Muscle of leg (tissue), 11 donors: ENCODE results near the gene ARIH2. TPM values are rescaled to one million over a fixed set of nuclear protein-coding genes. Genes with fewer than 3 reads are reported as not detected.

Experiments used
- DNase-seq: peaks from one replicate; pipeline ENCODE4 v3.0.0; 2013
- H3K27ac ChIP-seq: one replicate; pipeline ENCODE4 v1.5.1; 2013; ENCODE audit warnings: mild to moderate bottlenecking, low read length, control low read depth
- H3K27me3 ChIP-seq: one replicate; pipeline ENCODE4 v1.6.1; 2013; ENCODE audit warnings: low read length; ENCODE audit not compliant: control insufficient read depth, insufficient read depth
- H3K36me3 ChIP-seq: one replicate; pipeline ENCODE4 v1.6.1; 2013; ENCODE audit warnings: low read length; ENCODE audit not compliant: control insufficient read depth, insufficient read depth
- H3K4me1 ChIP-seq: one replicate; pipeline ENCODE4 v1.6.1; 2013; ENCODE audit warnings: low read length; ENCODE audit not compliant: control insufficient read depth, insufficient read depth
- H3K4me3 ChIP-seq: one replicate; pipeline ENCODE4 v1.5.1; 2013; ENCODE audit warnings: low read length, control low read depth
- H3K9me3 ChIP-seq: replicated peaks from 2 replicates; pipeline ENCODE4 v1.6.1; 2013; ENCODE audit warnings: low read depth, low read length; ENCODE audit not compliant: control insufficient read depth
- WGBS: methylation state at CpG from one replicate; pipeline ENCODE4 v1.1.5; 2013; ENCODE audit warnings: missing lambda C conversion rate; ENCODE audit not compliant: insufficient coverage; 5-methylcytosine and 5-hydroxymethylcytosine counted together
- polyA plus RNA-seq, 8 donors: library from polyadenylated mRNA; unstranded; fragments of 120-200 nt; gene quantifications; one replicate each; pipeline versions ENCODE4 v1.2.1 to v1.2.3, GENCODE V29; 2013; ENCODE audit warnings: inconsistent platforms in 1 of 8, low replicate concordance in 1 of 8; ENCODE audit not compliant: insufficient read length in 8 of 8, insufficient read depth in 1 of 8
- total RNA-seq: library from RNA; stranded (reverse); fragments of 120-200 nt; gene quantifications from one replicate; pipeline ENCODE4 v1.2.4, GENCODE V29; 2013

Gene ARIH2
- total and polyA plus RNA-seq, 9 donors = 45.6 to 61.5 (median 51.8) TPM

GRCh38 chr3:48949376-48949717 is 30.7 kb downstream of the ARIH2 start:
- WGBS = no CpG with 5 or more reads among the region's 2 CpGs
- DNase-seq = no peak
- H3K9me3 ChIP-seq = no peaks in the 10 kb centered on the region
- H3K36me3 ChIP-seq = peaks cover 18% of the 10 kb centered on the region
- no peak overlapping the region for H3K27ac ChIP-seq
- H3K27me3 ChIP-seq = no peaks in the 10 kb centered on the region
- no peak overlapping the region for H3K4me3 ChIP-seq
- H3K4me1 ChIP-seq = no peaks in the 10 kb centered on the region

- no peak for DNase-seq
- Histone ChIP-seq H3K36me3 (peaks cover 13% of the 10 kb centered on the region), H3K27me3 (no peaks in the 10 kb centered on the region), H3K27ac (no peak overlapping the region), H3K9me3 (no peaks in the 10 kb centered on the region), H3K4me1 (no peaks in the 10 kb centered on the region), H3K4me3 (no peak overlapping the region)
- WGBS = no CpG with 5 or more reads among the region's 1 CpG
Observed at GRCh38 chr3:48950051-48950450, 31.4 kb downstream of the ARIH2 start.

GRCh38 chr3:48951764-48952163 is 33.1 kb downstream of the ARIH2 start:
- DNase-seq = no peak
- H3K27ac ChIP-seq = no peak overlapping the region
- H3K27me3 ChIP-seq = no peaks in the 10 kb centered on the region
- no peaks in the 10 kb centered on the region for H3K9me3 ChIP-seq
- H3K36me3 ChIP-seq = peaks cover 17% of the 10 kb centered on the region
- H3K4me1 ChIP-seq = no peaks in the 10 kb centered on the region
- H3K4me3 ChIP-seq = no peak overlapping the region
- no CpG with 5 or more reads among the region's 4 CpGs for WGBS

GRCh38 chr3:48952510-48953118 is 34.0 kb downstream of the ARIH2 start:
- WGBS = 0% methylated on average over 1 of the region's 8 CpGs
- H3K9me3 ChIP-seq = no peaks in the 10 kb centered on the region
- no peaks in the 10 kb centered on the region for H3K4me1 ChIP-seq
- DNase-seq = no peak
- peaks cover 20% of the 10 kb centered on the region for H3K36me3 ChIP-seq
- H3K4me3 ChIP-seq = no peak overlapping the region
- H3K27ac ChIP-seq = no peak overlapping the region
- H3K27me3 ChIP-seq = no peaks in the 10 kb centered on the region

- H3K9me3 ChIP-seq = no peaks in the 10 kb centered on the region
- no peak overlapping the region for H3K27ac ChIP-seq
- no peaks in the 10 kb centered on the region for H3K27me3 ChIP-seq
- H3K4me3 ChIP-seq = no peak overlapping the region
- no peaks in the 10 kb centered on the region for H3K4me1 ChIP-seq
- 89% methylated on average over 1 of the region's 2 CpGs for WGBS
- H3K36me3 ChIP-seq = peaks cover 29% of the 10 kb centered on the region
- DNase-seq = no peak
Observed at GRCh38 chr3:48957006-48957705, 38.5 kb downstream of the ARIH2 start.

- Histone ChIP-seq H3K27me3 (no peaks in the 10 kb centered on the region), H3K4me3 (no peak overlapping the region), H3K9me3 (no peaks in the 10 kb centered on the region), H3K27ac (no peak overlapping the region), H3K36me3 (peaks cover 28% of the 10 kb centered on the region), H3K4me1 (no peaks in the 10 kb centered on the region)
- WGBS = 20% methylated on average over 1 of the region's 4 CpGs
- peak; percentile 23 for DNase-seq
Observed at GRCh38 chr3:48960841-48961413, 42.3 kb downstream of the ARIH2 start.

GRCh38 chr3:48962340-48962739 is 43.7 kb downstream of the ARIH2 start:
- WGBS = no CpG with 5 or more reads among the region's 2 CpGs
- Histone ChIP-seq H3K4me1 (no peaks in the 10 kb centered on the region), H3K9me3 (no peaks in the 10 kb centered on the region), H3K27ac (no peak overlapping the region), H3K4me3 (no peak overlapping the region), H3K36me3 (peaks cover 35% of the 10 kb centered on the region), H3K27me3 (no peaks in the 10 kb centered on the region)
- DNase-seq = no peak

GRCh38 chr3:48962939-48963338 is 44.3 kb downstream of the ARIH2 start:
- H3K4me1 ChIP-seq = no peaks in the 10 kb centered on the region
- no peaks in the 10 kb centered on the region for H3K27me3 ChIP-seq
- no peak overlapping the region for H3K27ac ChIP-seq
- peaks cover 32% of the 10 kb centered on the region for H3K36me3 ChIP-seq
- no peak for DNase-seq
- no peaks in the 10 kb centered on the region for H3K9me3 ChIP-seq
- H3K4me3 ChIP-seq = no peak overlapping the region
- 93% methylated on average over 2 of the region's 4 CpGs for WGBS

GRCh38 chr3:48963591-48963990 is 44.9 kb downstream of the ARIH2 start:
- no peaks in the 10 kb centered on the region for H3K4me1 ChIP-seq
- no peak overlapping the region for H3K27ac ChIP-seq
- no peaks in the 10 kb centered on the region for H3K9me3 ChIP-seq
- no peaks in the 10 kb centered on the region for H3K27me3 ChIP-seq
- H3K36me3 ChIP-seq = peaks cover 33% of the 10 kb centered on the region
- no CpG with 5 or more reads among the region's 2 CpGs for WGBS
- H3K4me3 ChIP-seq = no peak overlapping the region
- no peak for DNase-seq

GRCh38 chr3:48966367-48966766 is 47.7 kb downstream of the ARIH2 start:
- Histone ChIP-seq H3K9me3 (no peaks in the 10 kb centered on the region), H3K36me3 (peaks cover 58% of the 10 kb centered on the region), H3K27me3 (no peaks in the 10 kb centered on the region), H3K27ac (no peak overlapping the region), H3K4me3 (no peak overlapping the region), H3K4me1 (no peaks in the 10 kb centered on the region)
- no CpG with 5 or more reads among the region's 3 CpGs for WGBS
- no peak for DNase-seq
